SH-SY5Y (cell line): ENCODE measurements around the gene PARP15.

Source experiments
- GATA2 ChIP-seq: IDR thresholded peaks from 2 replicates; pipeline ENCODE4 v1.6.1; 2011; ENCODE audit warnings: mild to moderate bottlenecking, low read depth, low read length
- GATA3 ChIP-seq: IDR thresholded peaks from 2 replicates; pipeline ENCODE4 v1.6.1; 2011; ENCODE audit warnings: low read depth, mild to moderate bottlenecking, low read length, moderate library complexity

Gene PARP15

GRCh38 chr3:122577409-122578031, at the start of gene PARP15:
Gene PARP15, plus strand, starts transcription at chr3:122577650. Its CDS starts 18 bp downstream, at chr3:122577668.
- TF ChIP-seq GATA3 (no peak), GATA2 (no peak)

- TF ChIP-seq GATA2 (no peak), GATA3 (no peak)
Measured at GRCh38 chr3:122530164-122530563, 47.3 kb upstream of the PARP15 start.

DNA sequence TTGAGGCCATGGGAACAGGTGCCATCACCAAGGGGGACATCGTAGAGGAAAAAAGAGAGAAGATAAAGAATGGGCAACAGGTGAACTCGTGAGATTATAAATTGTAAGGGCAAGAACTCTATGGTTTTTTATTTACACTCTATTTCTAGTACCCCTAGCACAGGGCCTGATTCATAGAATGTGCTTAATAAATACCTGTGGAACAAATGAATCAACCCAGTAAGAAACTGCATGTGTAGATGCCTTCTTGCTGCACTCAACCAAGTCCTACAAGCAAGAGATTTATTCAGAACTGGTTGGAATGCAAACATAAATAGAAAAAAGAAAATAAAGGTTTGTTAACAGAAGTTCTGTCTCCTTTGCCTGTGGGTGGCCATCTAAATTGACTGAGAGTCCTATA, 44.0 kb upstream of the PARP15 start:
- TF ChIP-seq GATA3 (no peak), GATA2 (no peak)

DNA sequence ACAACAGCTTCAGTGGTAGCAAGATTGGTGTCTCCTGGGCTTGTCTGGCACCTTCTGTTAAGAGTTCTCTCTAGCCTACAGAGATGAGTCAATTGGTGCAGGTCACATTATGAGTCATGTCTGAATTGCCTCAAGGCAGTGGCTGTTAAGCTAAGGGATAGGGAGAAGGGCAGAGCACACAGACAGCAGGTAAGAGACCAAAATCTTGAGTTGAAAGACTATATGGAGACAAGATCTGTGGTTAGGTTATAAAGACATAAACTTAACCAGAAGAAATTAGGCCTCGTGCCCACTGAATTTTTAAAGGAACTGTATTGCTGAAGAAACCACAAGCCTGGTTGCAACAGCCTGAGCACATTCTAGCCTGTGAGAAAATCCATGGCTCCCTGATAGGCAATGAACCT, 43.5 kb upstream of the PARP15 start:
- TF ChIP-seq GATA2 (no peak), GATA3 (no peak)

GRCh38 chr3:122535964-122536631, 41.4 kb upstream of the PARP15 start:
- TF ChIP-seq GATA3 (no peak), GATA2 (no peak)

DNA sequence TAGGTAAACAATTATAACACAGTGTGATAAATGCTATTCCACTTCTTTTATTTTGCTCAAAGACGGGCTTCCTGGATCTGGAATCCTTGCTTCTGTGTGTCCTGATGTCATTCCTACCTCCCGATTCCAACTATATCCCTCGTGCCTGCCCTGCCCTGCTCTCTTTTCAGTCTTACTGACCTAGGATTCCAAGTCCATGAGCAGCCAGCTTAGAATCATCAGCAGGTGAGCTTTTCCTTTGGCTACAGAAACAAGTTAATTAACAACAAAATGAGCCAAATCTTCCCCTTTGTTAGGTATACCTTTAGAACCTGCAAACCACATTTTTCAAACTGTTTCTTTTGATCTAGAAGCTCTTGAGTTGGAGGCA, 40.8 kb upstream of the PARP15 start:
- no peak for TF ChIP-seq GATA2
- TF ChIP-seq GATA3 = no peak

DNA sequence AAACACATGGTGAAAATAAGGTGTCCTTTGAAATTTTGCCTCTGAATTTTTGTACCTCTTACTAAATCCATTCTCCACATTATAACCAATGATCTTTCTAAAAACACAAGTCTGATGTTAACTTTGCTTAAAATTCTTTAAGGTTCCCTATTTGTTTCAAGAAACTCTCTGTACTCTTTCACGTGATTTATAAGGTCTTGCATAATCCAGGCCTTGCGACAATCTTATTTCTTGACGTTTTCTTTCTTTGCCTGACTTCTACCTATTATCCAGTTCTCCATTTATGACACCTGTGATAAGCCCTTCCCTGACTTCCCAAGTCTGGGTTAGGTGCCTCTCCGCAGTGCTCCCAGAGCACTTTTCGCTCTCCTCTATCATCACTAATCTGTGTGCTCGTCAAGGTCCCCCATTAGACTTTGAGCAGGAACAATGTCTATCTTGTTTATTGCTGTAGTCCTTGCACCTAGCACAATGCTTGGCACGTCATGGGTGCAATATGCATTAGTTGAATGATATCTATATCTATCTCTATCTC, 38.4 kb upstream of the PARP15 start:
- no peak for TF ChIP-seq GATA2
- TF ChIP-seq GATA3 = no peak

- TF ChIP-seq GATA2 (no peak), GATA3 (no peak)
Measured at GRCh38 chr3:122546151-122546550, 31.3 kb upstream of the PARP15 start.

- TF ChIP-seq GATA2 (no peak), GATA3 (no peak)
Measured at GRCh38 chr3:122548076-122548475, 29.4 kb upstream of the PARP15 start.

DNA sequence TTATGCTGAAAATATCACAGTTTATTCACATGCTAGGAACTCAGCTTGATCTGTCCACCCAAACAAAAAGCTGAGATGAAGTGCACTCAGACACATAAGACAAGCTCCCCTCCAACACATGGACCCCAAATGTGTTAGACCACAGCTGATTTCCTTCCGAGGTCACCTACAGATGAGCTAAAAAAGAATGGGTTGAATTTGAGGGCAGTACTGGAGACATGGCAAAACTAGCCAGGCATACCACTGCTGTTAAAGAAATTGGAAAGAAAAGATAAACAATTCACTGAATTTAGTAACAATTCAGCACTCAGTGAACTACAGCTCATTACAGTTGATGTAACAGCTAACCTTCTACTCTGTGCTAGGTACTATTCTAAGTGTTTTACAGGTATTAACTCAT, 28.8 kb upstream of the PARP15 start:
- TF ChIP-seq GATA3 (no peak), GATA2 (no peak)

GRCh38 chr3:122553171-122553570, 24.3 kb upstream of the PARP15 start:
- TF ChIP-seq GATA3 (no peak), GATA2 (no peak)

DNA sequence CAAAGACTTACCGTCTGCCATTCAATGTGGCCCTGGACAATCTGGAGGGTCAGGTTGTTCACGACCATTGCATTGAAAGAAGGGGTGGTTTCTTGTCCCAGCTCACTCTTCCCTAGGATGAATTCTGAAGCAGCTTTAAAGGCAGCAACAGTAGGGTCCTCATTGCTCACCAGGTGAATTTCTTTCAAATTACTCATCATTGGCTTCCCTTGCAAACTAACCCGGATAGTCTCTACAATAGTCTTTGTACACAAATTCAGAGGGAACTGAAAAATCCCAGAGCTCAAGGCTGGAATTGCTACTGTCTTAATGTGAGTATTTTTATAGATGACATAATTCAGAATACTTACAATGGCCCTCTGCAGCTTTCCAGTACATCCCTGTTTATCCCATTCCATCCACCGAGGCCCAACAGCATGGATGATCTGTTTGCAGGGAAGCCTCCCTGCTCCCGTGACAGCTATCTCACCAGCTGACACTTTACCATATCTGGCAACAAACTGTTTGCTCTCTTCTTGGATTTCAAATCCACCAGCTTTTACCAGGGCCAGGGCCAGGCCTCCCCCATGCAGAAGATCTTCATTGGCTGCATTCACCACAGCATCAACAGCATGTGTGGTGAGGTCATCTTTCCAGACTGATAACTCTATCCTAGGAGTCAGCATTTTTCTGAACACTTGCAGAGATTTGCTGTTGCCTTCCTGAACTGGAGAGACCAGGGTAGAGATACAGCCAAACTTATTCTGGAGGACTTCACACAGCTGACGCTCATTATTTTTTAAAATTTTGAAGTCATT, 22.0 kb upstream of the PARP15 start:
- TF ChIP-seq GATA3 (no peak), GATA2 (no peak)

DNA sequence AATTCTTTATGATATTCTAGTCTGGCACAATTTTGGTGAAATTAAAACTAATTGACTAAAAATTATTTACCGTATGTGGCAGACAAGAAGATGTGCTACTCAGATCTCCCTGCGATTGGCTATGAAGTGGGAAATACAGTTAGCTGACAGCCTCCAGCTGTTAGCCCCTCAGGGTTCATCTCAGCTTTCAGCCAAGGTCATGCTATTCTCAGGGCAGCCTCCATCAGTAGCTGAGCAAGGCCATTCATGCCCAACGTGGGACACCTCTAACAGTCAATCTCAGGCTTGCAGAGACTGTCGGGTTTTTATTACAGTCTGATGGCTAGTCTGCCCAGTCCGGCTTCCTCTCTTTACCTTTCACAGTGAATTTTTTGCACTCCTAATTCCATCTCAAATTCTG, 20.1 kb upstream of the PARP15 start:
- TF ChIP-seq GATA3 (no peak), GATA2 (no peak)

GRCh38 chr3:122558605-122559004, 18.8 kb upstream of the PARP15 start:
- TF ChIP-seq GATA2 (no peak), GATA3 (no peak)
